T47D (cell line): ENCODE data around the gene LZTFL1.

Experiments used
- DNase-seq, 2 experiments: peaks; one replicate each; pipeline versions ENCODE4 v3.0.0 to v3.0.0-alpha.2; 2011 to 2012; ENCODE audit warnings: low read depth in 1 of 2, low spot score in 1 of 2
- JUND ChIP-seq: IDR thresholded peaks from 2 replicates; pipeline ENCODE4 v1.6.1; 2012; ENCODE audit warnings: low read depth
- in situ Hi-C: cut with HindIII; loops from 2 replicates; pipeline ENCODE4 v1.10.0; 2016; ENCODE audit warnings: low sequenced_read_pairs, low pct_unique_long_range_greater_than_20kb

Gene LZTFL1

DNA sequence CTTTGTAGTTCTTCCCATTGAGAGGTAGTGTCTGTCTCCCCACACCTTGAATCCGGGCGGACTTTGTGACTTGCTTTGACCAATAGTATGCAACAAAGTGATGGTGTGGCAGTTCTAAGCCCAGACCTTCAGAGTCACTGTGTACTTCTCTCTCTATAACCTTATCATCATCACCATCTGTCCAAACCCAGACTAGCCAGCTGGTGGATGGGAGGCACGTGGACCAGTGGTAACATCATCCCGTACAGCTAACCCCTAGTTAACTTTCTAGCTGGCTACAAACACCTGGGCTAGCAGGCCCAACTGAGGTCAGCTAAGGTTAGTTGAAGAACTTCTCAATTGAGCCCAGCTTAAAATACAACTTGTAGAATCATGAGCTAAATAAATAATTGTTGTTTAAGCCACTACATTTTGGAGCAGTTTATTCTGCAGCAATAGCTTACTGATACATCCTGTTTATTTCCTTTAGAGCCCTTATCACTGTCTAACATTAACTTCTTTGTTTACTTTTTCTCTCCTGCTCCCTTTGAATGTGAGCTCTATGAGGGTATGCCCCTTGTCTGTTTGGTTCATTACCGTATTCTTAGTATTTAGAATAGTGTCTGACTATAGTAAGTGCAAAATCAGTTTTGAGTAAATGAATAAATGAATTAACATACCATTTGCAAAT, 32.9 kb upstream of the LZTFL1 start:
- no peak for TF ChIP-seq JUND
- in situ Hi-C loops: no loop called here
- no peak for DNase-seq

DNA sequence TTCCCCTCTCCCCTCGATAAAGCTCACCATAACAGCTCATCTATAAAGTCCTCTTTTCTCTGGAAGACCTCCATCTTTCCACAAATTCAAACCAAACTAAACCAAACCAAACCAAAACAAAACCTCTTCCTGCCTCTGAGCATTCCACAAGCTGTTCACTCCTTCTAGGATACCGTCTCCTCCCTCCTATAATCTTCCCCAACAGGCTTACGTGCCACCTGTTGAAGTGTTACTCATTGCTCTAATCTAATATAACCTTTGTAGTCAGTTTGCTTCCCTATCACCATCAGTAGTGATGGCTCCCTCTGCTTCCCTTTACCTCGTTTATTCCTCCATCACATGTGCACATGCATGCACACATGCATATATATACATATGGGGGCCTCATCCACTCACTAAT, 31.7 kb upstream of the LZTFL1 start:
- in situ Hi-C loops: no loop called here
- no peak for DNase-seq
- TF ChIP-seq JUND: no peak

DNA sequence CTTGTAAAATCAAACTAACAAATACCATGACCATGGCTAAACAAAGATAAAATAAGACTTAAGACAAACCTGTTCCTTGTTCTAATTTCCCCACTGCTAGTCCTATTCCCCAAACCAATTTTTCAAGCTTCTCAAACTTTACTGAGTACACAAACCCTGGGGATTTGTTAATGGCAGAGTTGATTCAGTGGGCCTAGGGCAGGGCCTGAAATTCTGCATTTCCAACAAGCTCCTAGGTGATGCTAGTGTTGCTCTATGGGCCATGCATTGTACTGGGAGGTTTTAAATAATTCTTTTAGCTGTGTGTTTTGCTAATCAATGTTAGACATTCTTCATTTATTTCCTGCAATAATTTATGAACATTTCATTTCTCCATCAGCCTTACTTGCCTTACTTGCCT, 31.1 kb upstream of the LZTFL1 start:
- DNase-seq: peak in 1 of 2 experiments; percentile 13
- in situ Hi-C loops: no loop called here
- TF ChIP-seq JUND: no peak

DNA sequence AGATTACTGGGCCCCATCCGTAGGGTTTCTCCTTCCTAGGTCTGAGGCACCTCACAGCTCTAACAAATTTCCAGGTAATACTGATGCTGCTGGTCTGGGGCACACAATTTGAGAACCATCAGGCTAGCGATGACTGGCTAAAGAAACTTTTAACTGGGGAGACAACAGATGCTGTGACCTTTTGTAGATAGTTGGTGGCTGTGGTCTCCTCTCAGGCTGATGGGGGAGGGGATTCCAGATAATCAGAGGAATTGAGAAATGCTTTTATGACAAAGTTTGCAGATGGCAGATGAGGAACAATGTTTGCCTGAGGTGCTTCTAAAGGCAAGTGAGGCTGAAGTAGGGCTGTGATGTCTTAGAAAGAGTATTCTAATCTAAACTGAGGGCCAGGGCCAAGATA, 30.6 kb upstream of the LZTFL1 start:
- TF ChIP-seq JUND: no peak
- in situ Hi-C loops: no loop called here
- DNase-seq: no peak

DNA sequence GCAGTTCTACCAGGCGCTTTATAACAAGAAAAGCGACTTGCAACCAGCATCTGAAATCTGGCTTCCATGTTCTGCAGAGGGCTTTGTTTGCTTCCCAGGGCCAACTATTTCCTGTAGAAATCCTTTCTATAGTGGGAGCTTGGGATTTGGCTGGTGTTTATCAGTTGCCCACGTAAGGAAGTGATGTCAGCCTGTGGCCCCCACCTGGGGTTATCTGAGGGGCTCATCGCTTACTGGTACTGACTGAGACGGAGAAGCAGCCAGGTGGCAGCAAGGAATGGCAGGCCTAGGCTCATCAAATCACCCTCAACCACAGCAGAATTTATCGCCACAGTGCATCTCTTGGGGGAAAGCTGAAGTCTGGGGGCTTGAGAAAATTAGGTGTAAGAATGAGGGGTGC, 29.9 kb upstream of the LZTFL1 start:
- no peak for TF ChIP-seq JUND
- no peak for DNase-seq
- in situ Hi-C loops: no loop called here

DNA sequence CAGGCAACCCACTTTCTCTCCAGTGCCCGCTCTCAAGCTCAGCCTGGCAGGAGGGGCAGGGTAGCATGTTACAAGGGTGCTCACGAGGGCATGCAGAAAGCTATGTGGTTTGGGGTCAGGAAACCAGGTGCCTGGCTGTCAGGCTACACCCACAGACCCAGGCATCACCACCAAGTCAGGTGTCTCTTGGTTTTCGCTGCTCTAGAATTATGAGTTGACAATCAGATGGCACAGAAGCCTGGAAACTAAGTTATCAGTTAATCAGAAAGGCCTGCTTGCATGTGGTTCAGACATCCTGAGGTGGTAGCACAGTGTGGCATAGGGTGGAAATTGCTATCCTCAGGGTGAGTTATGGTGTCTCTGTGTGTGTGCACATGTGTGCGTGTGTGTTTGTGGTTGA, 28.2 kb upstream of the LZTFL1 start:
- in situ Hi-C loops: no loop called here

DNA sequence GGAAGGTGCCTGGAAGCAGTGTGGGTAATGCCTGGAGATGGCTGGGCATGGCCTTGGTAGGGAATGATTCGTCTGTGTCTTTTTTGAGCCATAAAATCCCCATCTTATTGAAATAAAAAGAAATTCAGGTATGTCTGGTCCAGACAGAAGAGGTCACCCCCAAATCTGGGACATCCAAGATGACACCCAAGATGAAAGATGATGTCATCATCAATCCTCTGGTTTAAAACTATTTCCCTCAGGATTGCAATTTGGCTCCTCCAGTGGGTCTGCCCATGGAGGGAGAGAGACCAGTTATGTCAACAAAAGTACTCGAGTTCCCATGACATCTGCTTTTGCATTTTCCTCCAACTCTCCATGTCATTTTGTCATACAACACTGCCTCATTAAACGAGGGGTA, 27.7 kb upstream of the LZTFL1 start:
- in situ Hi-C loops: no loop called here
- DNase-seq: no peak
- no peak for TF ChIP-seq JUND

More for the DNA sequence above, 28.2 kb upstream of the LZTFL1 start:
- no peak for DNase-seq
- TF ChIP-seq JUND: no peak

DNA sequence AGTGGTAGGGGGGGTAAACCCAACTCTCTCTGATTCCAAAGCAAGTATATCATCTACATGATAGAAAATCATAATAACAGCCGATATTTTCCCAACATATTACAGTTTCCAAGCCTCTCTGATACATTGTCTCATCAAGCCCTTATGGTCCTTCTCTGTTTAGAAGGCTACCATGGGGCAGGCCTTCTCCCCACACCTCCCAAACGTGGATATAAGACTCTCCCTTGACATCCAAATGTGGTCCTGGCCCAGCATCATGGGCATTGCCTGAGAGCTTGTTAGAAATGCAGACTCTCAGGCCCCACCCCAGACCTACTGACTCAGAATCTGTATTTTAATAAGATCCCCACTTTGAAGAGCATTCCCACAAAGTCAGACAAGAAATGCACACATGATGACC, 26.7 kb upstream of the LZTFL1 start:
- no peak for DNase-seq
- no peak for TF ChIP-seq JUND
- in situ Hi-C loops: no loop called here

DNA sequence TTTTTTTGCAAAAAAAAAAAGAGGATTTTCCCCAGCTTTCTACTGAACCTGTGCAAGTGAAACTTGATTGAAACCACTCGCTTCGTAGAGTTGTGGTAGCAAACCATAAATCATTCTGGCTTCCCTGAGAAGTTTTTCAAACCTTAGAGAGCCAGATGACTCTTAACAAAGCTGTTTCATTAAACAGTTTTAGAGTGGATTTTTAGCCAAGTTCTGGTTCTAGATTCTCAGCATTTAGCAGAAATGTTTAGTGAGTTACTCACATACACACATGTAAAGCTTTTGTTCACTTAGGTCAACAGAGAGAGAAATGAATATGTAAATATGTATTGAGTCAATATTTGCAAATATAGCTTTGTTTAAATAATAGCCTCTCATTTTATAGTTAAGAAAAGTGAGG, 26.3 kb upstream of the LZTFL1 start:
- in situ Hi-C loops: no loop called here
- DNase-seq: peak in 1 of 2 experiments; percentile 40
- no peak for TF ChIP-seq JUND

DNA sequence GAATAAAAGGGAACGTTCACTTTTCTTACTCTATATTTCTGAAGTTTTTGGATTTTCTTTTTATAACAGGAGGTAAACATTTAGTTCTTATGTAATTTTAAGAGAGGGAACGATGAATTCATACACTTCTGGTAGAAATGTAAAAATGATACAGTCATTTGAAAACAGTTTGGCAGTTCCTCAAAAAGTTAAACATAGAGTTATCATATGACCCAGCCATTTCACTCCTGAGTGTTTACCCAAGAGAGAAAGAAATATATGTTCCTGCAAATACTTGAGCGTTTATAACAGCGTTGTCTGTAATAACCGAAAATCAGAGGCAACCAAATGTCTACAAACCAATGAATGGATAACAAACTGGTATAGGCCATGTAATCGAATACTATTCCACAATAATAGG, 23.6 kb upstream of the LZTFL1 start:
- DNase-seq: no peak
- no peak for TF ChIP-seq JUND
- in situ Hi-C loops: no loop called here

DNA sequence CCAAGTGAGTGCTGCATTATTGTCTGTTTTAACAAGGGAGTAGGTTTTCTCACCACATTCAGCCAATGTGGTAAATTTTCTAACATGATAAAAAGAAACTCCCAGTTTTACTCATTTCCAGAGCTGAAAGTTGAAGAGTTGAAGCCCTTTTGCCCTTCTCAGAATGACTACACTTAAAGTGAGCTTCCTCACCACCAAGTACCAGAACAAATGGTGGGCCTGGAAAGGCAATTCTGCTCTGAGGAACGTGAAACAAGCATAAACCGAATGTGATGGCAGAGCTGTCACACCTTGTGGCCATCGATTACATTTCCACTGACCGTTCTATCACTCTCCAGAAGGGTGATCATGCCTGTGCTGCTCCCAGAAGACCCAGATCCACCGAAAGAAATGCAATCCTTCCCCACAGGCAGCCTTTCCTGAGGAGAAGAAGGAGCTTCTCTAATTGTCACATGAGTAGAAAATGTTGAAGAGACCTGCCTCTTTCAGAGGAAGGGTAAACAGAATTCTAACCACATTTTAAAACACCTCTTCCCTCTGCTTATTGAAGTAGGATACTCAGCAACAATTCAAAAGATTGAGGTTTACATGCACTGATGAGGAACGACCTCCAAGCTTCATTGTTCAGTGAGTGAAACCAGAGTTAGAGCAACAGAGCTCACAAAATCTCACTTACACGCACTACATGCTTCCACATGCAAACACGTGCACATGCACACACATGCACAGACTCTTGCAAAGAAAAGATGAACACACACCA, 23.0 kb upstream of the LZTFL1 start:
- in situ Hi-C loops: no loop called here
- no peak for TF ChIP-seq JUND
- DNase-seq: no peak

DNA sequence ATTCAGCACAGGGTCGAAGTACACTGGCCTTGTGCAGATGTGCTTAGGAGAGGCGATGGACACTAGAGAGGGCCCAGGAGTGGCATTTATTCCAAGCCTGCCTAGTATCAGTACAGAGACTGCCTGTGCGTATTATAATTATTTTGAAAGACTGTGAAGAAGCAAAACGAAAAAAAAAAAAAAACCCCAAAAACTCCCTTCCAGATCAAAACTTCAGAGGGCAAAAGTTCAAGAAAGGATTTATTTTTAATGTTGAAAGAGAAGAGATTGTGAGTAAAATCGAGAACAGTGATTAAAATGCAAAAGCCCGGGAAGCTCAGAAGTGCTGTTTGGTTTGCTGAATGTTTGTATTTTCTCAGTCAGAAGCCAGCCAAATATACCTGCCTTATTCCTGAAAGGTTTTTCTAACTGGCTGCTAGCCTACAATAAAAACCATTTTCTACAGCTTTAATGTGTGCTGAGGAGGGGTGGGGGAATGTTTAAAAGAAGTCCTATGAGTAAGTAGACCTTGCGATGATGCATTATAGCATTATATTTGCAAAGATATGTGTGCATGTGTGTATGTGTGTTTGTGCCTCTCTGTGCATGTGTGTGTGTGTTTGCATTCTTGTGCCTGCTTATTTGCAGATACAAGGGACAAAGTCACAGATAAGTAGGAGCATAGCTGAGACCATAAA, 19.3 kb upstream of the LZTFL1 start:
- in situ Hi-C loops: no loop called here
- no peak for DNase-seq
- TF ChIP-seq JUND: no peak

DNA sequence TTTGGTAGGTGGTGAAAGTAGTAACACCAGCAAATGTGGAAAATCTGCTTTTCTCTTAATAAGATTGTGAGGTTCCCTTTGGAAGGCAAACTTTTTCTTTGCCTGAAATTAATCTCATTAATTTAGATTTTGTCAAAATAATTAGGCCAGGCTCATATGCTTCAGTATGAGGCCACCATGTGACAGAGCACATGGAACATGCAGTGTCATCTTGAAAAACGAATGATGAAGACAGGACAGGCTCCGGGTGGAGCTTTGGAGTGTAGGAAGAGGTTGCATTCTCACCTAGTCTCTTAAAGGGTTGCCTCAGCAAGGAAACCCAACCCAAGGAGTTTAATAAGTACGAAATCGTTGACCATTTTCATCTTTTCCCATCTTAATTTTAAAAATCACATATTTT, 18.6 kb upstream of the LZTFL1 start:
- TF ChIP-seq JUND: no peak
- in situ Hi-C loops: no loop called here
- no peak for DNase-seq
